Mesothelial cell of epicardium (in vitro differentiated cells): ENCODE measurements around the gene MED27. TPM values are rescaled to one million over a fixed set of nuclear protein-coding genes. Genes with fewer than 3 reads are reported as not detected.

Experiments used
- DNase-seq, 2 experiments: peaks; one replicate each; pipeline ENCODE4 v3.0.0; 2021; ENCODE audit warnings: low spot score in 2 of 2; ENCODE audit not compliant: unreplicated experiment in 2 of 2
- H3K27ac Mint-ChIP-seq: 2 replicates; pipeline ENCODE4 v1.8.0; 2021; ENCODE audit warnings: mixed read lengths
- H3K27me3 Mint-ChIP-seq: 2 replicates; pipeline ENCODE4 v1.8.0; 2021; ENCODE audit warnings: low read depth, mixed read lengths
- H3K36me3 Mint-ChIP-seq: 2 replicates; pipeline ENCODE4 v1.8.0; 2021; ENCODE audit warnings: mixed read lengths
- H3K4me1 Mint-ChIP-seq: 2 replicates; pipeline ENCODE4 v1.8.0; 2021; ENCODE audit warnings: mixed read lengths
- H3K4me3 Mint-ChIP-seq: 2 replicates; pipeline ENCODE4 v1.8.0; 2021; ENCODE audit warnings: mild to moderate bottlenecking, moderate library complexity, mixed read lengths
- H3K9me3 Mint-ChIP-seq: 2 replicates; pipeline ENCODE4 v1.8.0; 2021; ENCODE audit warnings: mixed read lengths
- total RNA-seq: library from RNA; stranded (reverse); gene quantifications from 3 replicates; pipeline ENCODE4 v1.2.1, GENCODE V29; 2021
- TF ChIP-seq, protein P1 (sequence below): fragments of 200-600 bp; sonication (generic); IDR thresholded peaks from one replicate; pipeline ENCODE4 v1.5.0; 2021; ENCODE audit warnings: antibody characterized with exemption; ENCODE audit not compliant: unreplicated experiment

Gene MED27
- total RNA-seq, 1 donor from 2014 or later, result 29.0 TPM

DNA sequence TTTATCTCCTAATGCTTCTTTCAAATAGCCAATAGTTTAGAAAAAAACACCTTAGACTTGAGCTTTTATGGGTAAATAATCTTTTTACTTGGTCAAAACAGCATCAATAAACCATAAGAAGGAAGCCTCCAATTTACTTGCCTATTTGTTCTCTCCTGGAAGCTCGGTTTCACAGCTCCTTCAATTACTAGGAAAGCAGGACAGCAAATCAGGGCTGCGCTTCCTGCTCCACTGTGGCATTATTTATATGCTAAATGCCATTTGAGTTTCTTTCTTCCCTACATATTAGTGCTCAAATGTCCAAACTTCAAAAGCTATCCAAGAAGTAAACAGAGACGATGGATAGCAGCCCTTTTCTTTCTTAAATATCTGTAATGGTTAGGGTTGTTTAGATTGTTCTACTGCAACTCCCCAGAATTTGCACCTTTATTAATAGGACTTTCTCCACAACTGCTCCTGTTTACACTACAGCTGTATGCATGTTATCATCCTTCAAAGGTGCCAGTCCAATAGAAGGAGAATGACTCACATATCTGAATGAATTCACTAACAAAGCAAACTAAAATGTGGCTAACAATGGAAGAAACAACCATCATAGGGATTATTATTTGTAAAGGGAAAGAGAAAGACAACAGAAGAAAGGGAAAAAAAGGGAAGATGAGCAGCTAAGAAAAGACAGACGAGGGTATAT is 58.7 kb downstream of the MED27 start:
- TF ChIP-seq, protein P1, sequence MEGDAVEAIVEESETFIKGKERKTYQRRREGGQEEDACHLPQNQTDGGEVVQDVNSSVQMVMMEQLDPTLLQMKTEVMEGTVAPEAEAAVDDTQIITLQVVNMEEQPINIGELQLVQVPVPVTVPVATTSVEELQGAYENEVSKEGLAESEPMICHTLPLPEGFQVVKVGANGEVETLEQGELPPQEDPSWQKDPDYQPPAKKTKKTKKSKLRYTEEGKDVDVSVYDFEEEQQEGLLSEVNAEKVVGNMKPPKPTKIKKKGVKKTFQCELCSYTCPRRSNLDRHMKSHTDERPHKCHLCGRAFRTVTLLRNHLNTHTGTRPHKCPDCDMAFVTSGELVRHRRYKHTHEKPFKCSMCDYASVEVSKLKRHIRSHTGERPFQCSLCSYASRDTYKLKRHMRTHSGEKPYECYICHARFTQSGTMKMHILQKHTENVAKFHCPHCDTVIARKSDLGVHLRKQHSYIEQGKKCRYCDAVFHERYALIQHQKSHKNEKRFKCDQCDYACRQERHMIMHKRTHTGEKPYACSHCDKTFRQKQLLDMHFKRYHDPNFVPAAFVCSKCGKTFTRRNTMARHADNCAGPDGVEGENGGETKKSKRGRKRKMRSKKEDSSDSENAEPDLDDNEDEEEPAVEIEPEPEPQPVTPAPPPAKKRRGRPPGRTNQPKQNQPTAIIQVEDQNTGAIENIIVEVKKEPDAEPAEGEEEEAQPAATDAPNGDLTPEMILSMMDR, result no peak
- H3K4me1 Mint-ChIP-seq, result peaks cover 39% of the 10 kb centered on the region

DNA sequence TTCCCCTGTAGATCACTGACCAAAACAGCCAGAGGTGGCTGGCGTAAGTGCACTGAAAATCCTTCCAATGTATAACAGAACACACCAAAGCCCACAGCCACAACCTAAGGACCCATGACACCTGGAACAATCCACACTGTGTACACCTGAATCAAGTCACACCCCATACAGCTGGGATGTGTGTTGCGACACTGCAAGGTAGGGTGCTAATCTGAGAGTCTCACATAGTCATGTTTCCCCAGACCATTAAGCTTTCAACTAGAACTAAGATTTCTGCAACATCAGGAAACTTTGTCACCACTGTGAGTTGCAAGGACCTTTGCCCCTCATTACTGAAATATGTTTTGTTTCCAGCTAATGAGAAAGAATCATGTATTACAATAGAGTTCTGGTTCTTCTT is 59.4 kb downstream of the MED27 start:
- Mint-ChIP-seq H3K36me3 (no peaks in the 10 kb centered on the region), H3K27ac (no peak overlapping the region), H3K27me3 (no peaks in the 10 kb centered on the region), H3K9me3 (no peaks in the 10 kb centered on the region), H3K4me3 (no peak overlapping the region), H3K4me1 (peaks cover 40% of the 10 kb centered on the region)
- TF ChIP-seq, protein P1, result no peak
- no peak for DNase-seq

More for the DNA sequence above, 58.7 kb downstream of the MED27 start:
- Mint-ChIP-seq H3K27me3 (no peaks in the 10 kb centered on the region), H3K9me3 (no peaks in the 10 kb centered on the region), H3K27ac (no peak overlapping the region), H3K4me3 (no peak overlapping the region), H3K36me3 (no peaks in the 10 kb centered on the region)
- no peak for DNase-seq

DNA sequence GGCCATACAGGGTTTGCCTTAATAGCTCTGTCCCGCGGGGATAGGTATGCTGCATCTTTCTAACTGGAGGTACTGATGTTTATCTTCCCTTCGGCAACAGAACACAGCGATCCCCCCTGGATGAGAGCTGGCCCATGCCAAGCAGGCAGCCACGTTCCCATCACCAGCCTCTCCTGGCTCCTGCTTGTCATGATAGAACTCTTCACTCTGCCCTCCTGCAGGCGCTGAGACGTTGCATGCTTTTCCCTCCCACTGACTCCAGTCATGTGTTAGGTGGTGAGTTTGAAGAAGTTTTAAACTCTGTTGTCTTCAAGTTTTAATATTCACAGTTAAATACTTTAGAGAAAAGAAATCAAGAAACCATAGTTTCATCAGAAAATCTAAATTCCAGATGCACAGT is 60.0 kb downstream of the MED27 start:
- no peak overlapping the region for H3K4me3 Mint-ChIP-seq
- TF ChIP-seq, protein P1, result no peak

DNA sequence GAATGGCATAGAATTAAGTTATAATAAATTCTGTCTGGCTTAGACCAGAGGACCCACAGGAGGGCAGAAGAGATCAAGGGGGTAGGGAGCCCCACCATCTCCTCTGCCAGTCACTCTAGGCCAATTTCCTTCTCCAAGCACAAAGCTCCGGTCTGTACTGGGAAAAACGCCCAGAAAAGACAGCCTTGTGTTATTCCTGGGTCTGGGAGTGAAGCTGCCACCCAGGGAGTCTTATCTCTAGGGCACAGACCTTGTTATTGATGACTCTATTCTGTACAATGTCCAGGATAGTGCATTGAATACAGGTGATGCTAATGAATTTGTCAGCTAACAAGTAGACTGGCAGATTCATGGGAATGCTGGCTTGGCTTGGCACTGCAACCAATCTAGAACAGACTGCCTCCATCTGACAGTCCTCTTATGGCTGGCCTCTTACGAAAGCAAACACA is 60.7 kb downstream of the MED27 start:
- TF ChIP-seq, protein P1, result no peak
- Mint-ChIP-seq H3K4me3 (no peak overlapping the region), H3K36me3 (no peaks in the 10 kb centered on the region), H3K27ac (no peak overlapping the region), H3K27me3 (no peaks in the 10 kb centered on the region), H3K4me1 (peaks cover 42% of the 10 kb centered on the region), H3K9me3 (no peaks in the 10 kb centered on the region)
- DNase-seq, result no peak

More for the DNA sequence above, 60.0 kb downstream of the MED27 start:
- no peak for DNase-seq
- Mint-ChIP-seq H3K27me3 (no peaks in the 10 kb centered on the region), H3K4me1 (peaks cover 40% of the 10 kb centered on the region), H3K9me3 (no peaks in the 10 kb centered on the region), H3K27ac (no peak overlapping the region), H3K36me3 (no peaks in the 10 kb centered on the region)

DNA sequence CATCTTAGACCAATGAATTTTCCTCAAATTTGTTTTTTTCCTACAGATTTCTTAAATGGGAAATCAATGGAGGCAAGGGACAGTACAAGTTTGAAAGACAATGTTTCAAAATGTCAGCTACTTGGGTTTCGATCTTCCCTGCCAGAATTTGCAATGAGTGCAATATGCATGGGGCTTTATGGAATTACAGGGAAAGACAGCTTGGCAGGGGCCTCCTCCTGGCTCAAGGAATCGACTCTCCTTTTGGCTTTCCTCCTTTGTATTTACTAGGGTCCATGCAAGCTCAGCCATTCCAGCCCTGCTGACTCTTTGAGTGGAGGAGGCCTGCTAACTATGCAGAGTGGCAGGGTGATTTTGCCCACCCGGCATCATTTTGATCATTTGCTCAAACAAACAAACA is 63.2 kb downstream of the MED27 start:
- Mint-ChIP-seq H3K36me3 (peaks cover 3% of the 10 kb centered on the region), H3K27ac (no peak overlapping the region)

More for the DNA sequence above, 63.2 kb downstream of the MED27 start:
- TF ChIP-seq, protein P1, result no peak
- Mint-ChIP-seq H3K4me3 (no peak overlapping the region), H3K4me1 (peaks cover 43% of the 10 kb centered on the region), H3K9me3 (no peaks in the 10 kb centered on the region), H3K27me3 (no peaks in the 10 kb centered on the region)
- DNase-seq, result no peak
